GM19372 (cell line): Measurements from ENCODE around the gene TMED6.
"Not testable (repeated sequence)": the region's sequence is repeated elsewhere in the genome, so short reads cannot be mapped to it uniquely, and the experiment has no call there.

Experiments
- ATAC-seq: cut with Tn5 transposase; IDR thresholded peaks from one replicate; pipeline ENCODE4 v1.9.1; 2021; ENCODE audit warnings: mild to moderate bottlenecking, low read depth, moderate library complexity; ENCODE audit not compliant: unreplicated experiment

Gene TMED6

DNA sequence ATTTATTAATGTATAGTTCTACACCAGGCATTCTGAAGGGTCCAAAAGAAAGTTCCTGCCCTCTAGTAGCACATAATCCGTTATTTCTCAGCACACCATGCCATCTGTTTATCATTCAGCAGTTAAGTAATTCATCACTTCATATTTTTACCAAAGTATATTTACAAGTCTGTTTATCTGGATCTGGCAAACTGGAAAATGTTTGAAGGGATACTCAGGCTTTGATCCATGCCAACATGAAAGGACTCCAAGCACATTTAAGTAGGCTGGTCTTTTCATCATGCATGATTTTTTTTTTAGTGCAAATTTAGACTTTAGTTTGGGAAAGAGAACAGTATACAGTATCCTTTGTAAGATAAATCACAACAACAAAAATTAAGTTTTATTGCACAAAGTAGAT is 44.5 kb downstream of the TMED6 start:
- no peak for ATAC-seq

DNA sequence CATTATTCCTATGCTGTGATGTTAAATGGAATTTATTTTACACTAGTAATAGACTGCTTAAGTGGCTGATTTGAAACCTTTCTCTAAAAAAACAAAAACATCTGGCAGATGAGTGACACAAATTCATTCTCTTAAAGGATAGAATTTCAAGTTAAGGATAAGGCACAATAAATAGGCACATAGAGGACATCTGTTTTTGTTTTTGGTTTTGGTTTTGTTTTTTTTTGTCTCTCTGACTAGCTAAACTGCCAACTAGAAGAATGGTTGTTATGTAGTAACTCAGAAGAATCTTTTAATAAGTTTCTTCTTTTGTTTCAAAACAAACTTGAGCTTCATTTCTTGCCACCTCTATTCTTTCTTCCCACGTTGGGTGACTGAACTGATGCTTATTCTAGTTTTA is 45.6 kb downstream of the TMED6 start:
- ATAC-seq = no peak

DNA sequence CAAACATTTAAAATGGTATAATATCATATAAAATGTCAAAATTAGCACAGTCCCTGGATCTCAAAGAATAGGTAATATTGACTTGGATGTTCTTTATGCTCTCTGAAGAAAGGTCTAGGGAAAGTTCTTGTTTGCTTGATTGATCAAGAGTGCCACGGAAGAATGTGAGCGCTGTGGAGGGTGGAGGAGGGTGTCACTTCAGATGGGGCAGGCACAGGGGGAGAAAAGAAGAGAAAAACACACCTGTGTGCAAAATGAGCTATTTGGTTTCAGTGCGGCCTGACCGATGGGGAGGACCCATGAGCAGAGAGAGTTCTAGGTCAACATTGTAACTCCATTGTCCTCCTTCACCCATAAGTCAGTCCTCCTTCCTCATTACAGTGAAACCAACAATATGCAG is 49.3 kb downstream of the TMED6 start:
- ATAC-seq = no peak

DNA sequence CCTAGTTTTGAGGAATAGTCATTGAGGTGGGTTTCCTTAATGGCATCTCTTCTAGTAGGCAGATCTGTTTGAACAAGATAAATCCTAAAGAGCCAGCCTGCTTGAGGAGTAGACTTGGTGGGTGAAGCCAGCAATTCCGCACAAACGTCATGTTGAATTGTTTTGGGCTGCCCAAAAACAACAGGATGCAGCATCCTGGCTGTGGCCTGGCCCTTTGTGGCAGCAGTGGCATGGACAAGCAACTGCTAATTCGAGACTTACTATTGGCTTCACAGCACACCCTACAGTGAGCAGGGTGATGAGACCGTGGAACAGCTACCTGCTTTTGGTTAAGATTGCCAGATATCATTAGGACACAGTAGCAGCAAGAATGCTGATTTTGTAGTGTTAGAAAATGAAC is 49.7 kb downstream of the TMED6 start:
- ATAC-seq = no peak

DNA sequence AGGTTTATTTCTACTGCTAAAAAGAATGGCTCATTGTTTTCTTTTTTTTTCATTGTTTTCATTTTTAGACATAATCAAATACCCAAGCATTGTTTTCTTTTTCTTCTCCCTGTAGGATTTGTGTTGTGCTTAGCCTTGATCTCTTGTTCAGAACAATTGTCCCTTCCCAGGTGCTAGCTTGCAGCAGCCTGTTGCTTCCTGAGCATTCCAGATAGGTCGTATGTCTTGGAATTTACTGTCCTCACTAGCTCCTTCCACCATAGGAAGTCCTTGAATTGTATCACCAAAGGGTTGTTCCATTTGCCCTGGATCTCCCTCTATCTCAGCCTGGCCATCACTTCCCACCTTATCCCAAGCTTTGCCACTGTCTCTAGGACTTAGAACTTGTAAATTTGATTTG is 50.4 kb downstream of the TMED6 start:
- ATAC-seq = no peak

DNA sequence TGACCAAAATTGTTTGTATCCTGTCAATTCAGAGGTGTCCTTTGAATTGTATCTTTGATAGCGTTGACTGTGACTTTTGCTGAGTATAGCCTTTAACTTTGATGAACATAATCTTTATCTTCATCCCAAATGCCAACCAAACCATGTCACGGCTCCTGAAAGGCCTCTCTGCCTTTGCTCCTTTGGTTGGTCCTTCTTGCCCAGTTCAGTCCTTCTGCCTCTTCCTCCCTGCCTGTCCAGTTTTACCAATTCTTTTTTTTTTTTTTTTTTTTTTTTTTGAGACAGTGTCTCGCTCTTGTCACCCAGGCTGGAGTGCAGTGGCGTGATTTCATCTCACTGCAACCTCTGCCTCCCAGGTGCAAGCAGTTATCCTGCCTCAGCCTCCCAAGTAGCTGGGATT is 53.3 kb downstream of the TMED6 start:
- no peak for ATAC-seq

DNA sequence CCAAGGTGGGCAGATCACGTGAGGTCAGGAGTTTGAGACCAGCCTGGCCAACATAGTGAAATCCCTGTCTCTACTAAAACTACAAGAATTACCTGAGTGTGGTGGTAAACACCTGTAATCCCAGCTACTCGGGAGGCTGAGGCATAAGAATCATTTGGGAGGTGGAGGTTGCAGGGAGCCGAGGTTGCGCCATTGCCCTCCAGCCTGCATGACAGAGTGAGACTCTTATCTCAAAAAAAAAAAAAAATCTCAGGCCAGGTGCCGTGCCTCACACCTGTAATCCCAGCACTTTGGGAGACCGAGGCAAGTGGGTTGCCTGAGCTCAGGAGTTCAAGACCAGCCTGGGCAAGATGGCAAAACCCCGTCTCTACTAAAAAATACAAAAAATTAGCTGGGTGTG is 54.8 kb downstream of the TMED6 start:
- not testable (repeated sequence) for ATAC-seq

DNA sequence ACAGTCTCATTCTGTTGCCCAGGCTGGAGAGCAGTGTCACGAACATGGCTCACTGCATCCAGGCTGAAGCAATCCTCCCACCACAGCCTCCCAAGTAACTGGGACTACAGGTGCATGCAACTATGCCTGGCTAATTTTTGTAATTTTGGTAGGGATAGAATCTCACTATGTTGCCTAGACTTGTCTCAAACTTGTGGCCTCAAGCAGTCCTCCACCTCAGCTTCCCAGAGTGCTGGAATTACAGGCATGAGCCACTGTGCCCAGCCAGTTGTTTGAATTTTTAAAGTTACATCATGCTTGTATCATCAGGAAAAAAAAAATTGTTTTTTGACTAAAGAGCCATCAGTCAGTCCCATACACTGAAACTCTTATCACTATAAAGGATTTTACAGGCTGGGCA is 57.5 kb downstream of the TMED6 start:
- no peak for ATAC-seq

DNA sequence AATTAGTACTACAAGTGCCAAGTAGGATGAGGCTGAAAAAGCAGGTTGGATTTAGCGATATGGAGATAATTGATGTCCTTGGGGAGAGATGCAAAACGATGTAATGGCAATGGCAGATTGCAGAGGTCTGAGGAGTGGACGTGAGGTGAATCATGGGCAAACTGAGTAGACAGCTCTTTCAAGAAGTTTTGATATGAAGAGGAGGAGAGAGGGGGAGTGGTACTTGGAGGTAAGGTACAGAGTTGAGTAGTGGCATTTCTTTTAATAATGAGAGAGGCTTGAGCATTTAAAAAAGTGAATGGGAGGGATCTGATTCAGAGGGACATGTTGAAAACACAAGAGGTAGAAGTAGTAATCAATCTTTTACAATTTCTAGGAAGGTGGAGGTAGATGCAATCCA is 58.2 kb downstream of the TMED6 start:
- no peak for ATAC-seq
